GM21390 (cell line): ENCODE results near the gene LRRK1.

Experiments
- ATAC-seq: cut with Tn5 transposase; IDR thresholded peaks from one replicate; pipeline ENCODE4 v1.9.1; 2021; ENCODE audit not compliant: unreplicated experiment

Gene LRRK1

GRCh38 chr15:101001796-101002195 is 82.6 kb downstream of the LRRK1 start:
- ATAC-seq: no peak

- ATAC-seq: no peak
Measured at GRCh38 chr15:101003081-101003480, 83.9 kb downstream of the LRRK1 start.

GRCh38 chr15:101003706-101004105 is 84.5 kb downstream of the LRRK1 start:
- ATAC-seq: no peak

- no peak for ATAC-seq
Measured at GRCh38 chr15:101004500-101004899, 85.3 kb downstream of the LRRK1 start.

- ATAC-seq: no peak
Measured at GRCh38 chr15:101004986-101005747, 86.0 kb downstream of the LRRK1 start.

- ATAC-seq: peak; percentile 40
Measured at GRCh38 chr15:101006931-101007691, 88.0 kb downstream of the LRRK1 start.

GRCh38 chr15:101008158-101009139 is 89.3 kb downstream of the LRRK1 start:
- peak; percentile 89 for ATAC-seq

GRCh38 chr15:101009176-101009575 is 90.0 kb downstream of the LRRK1 start:
- no peak for ATAC-seq

- ATAC-seq: no peak
Measured at GRCh38 chr15:101010781-101011180, 91.6 kb downstream of the LRRK1 start.

- ATAC-seq: no peak
Measured at GRCh38 chr15:101012326-101013200, 93.4 kb downstream of the LRRK1 start.

GRCh38 chr15:101013201-101013550 is 94.0 kb downstream of the LRRK1 start:
- no peak for ATAC-seq

- no peak for ATAC-seq
Measured at GRCh38 chr15:101013769-101014675, 94.9 kb downstream of the LRRK1 start.

GRCh38 chr15:101014921-101015841 is 96.0 kb downstream of the LRRK1 start:
- ATAC-seq: no peak

- no peak for ATAC-seq
Measured at GRCh38 chr15:101016581-101016980, 97.4 kb downstream of the LRRK1 start.

GRCh38 chr15:101017093-101017754 is 98.1 kb downstream of the LRRK1 start:
- no peak for ATAC-seq

GRCh38 chr15:101018016-101018415 is 98.9 kb downstream of the LRRK1 start:
- ATAC-seq: no peak

- no peak for ATAC-seq
Measured at GRCh38 chr15:101018450-101018849, 99.3 kb downstream of the LRRK1 start.
